HuH-7 (cell line): ENCODE results near the gene EXOC3.

ENCODE experiments used
- DNase-seq: peaks from one replicate; pipeline ENCODE4 v3.0.0; 2011; ENCODE audit warnings: low spot score

EXOC3 gene

DNA sequence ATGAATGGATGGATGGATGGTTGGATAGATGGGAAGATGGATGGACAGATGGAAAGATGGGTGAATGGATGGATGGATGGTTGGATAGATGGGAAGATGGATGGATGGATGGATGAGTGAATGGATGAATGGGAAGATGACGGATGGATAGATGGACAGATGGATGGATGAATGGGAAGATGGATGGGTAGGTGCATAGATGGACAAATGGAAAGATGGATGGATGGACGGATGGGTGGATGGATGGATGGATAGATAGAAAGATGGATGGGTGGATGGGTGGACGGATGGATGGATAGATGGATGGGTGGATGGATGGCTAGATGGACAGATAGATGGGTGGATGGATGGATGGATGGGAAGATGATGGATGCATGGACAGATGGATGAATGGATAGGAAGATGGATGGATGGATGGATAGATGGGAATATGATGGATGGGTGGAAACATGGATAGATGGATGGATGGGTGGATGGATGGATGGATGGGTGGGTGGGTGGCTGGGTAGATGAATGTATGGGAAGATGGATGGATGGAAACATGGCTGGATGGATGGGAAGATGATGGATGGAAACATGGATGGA, 16.5 kb upstream of the EXOC3 start:
- DNase-seq, result no peak

DNA sequence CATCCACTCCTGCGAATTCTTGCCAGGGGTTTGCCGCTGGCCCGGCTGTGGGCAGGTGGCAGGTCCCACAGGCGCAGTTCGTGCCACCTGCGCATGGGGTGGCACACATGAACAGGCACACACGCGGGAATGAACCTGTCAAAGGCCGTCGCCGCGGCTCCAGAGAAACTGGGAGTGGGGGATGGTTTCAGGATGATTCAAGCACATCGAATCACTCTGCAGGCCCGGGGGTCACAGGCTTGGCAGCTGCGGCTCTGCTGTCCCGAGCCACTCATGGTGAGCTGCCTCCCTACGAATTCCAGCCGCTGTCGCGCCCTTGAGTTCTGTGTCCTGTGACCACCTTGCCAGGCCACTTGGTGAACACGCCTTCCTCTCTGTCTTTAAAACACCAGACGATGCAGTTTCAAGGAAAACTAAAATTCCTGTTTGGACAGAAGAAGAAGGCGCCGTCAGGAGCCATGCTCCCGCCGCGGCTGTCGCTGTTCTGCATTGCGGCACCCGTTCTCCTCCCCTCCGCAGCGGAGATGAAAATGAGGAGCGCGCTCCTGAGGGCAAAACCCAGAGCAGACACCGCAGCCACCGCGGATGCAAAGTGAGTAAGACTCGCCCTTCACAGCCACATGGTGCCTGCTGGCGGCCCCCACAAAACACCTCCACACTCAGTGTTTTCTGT, 15.4 kb upstream of the EXOC3 start:
- no peak for DNase-seq

DNA sequence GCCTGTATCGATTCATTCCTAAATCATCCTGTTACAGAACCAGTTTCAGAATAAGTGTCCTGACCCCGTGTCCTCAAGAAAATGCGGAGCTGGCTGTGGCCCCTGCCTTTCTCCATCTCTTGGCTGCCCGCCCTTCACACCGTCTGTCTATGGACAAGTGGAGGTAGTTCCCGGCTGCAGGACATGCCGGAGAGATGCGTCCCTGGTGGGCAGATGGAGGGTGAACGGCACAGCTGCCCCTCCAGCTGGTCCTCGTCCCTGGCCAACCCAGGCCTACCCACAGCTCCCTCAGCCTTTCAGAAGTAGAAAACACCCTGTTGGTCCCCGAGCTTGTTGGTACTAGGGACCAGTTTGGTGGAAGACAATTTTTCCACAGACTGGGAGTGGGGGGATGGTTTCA, 14.8 kb upstream of the EXOC3 start:
- DNase-seq, result no peak

- no peak for DNase-seq
Measured at GRCh38 chr5:428754-429452, 14.1 kb upstream of the EXOC3 start.

DNA sequence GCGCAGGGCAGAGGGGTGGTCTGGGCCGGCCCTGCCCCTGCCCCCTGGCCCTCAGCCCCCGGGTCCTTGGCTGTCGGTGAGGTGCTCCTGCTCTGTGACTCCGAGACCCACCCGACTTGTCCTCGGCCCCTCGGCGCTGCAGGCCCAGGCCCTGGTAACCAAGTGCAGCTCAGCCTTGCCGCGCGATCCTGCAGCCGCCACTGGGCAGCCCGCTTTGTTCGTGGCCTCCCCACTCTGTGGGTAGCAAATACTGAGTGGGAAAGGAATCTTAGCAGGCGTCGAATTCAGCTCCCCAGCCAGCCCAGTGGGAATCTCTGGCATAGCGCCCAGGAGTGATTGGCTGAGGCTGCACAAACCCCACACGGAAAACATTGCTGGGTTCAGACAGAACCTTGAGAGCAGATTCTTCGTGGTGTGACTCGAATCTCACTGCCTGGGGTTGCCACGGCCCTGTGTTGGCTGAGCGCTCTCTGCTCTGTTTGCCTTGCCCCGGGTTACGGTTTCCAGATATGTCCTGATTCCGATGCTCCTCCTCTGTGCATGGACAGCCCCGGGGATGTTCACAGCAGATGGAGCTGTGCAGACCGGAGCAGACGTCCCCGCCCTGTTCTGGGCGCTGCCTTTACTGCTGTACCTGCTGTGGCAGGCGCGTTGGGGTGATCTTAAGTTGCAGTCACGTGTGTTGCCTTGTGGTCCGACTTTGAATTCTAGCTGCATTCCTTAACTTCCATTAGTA, 13.4 kb upstream of the EXOC3 start:
- no peak for DNase-seq

- DNase-seq, result no peak
Measured at GRCh38 chr5:430214-430925, 12.6 kb upstream of the EXOC3 start.

DNA sequence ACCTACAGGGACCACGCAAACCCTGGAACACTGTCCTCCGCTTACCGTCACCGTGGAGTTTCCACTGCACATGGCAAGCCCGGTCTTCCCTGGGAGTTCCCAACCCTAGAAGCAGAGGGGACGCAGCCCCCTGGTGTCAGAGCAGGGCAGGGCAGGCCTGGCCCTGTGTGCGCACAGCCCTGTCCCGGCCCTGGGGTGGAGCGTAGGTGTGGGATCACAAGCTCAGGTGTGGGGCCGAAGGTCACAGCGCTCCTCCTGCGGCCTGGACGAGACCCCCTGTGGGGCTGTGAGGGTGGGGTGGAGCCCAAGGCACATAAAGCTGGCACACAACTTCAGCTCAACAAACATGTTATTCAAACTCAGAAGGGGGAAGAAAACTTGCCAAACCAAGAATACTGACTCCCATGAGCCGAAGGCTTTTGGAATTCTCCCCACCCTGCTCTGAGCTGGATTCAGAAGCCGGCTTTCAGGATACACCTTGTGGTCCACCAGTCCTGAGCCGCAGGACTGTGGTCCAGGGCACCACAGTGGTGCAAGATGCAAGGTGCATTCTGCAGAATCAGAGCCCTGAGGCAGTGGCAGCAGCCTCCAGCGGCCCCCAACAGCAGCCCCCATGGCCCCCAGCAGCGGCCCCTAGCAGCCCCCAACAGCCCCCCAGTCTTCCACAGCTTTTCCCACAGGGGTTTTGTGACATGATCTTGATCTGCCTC, 11.8 kb upstream of the EXOC3 start:
- DNase-seq, result peak; percentile 98

DNA sequence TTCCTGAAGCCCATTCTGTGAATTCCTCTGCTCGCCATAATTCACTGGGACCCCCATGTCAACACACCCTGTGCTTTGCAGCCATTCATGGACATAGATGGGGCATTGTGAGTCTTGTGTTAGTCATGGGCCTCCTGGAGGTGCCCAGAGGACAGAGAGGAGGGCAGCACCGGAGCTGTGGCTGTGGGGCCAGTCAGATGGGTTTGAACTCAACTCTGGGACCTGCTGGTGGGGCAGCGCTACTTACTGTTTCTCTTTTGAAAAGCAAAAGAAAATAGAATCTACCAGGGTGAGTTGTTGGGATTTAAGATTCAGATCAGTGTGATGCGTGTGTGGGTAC, 11.3 kb upstream of the EXOC3 start:
- no peak for DNase-seq

- no peak for DNase-seq
Measured at GRCh38 chr5:432201-432927, 10.6 kb upstream of the EXOC3 start.

DNA sequence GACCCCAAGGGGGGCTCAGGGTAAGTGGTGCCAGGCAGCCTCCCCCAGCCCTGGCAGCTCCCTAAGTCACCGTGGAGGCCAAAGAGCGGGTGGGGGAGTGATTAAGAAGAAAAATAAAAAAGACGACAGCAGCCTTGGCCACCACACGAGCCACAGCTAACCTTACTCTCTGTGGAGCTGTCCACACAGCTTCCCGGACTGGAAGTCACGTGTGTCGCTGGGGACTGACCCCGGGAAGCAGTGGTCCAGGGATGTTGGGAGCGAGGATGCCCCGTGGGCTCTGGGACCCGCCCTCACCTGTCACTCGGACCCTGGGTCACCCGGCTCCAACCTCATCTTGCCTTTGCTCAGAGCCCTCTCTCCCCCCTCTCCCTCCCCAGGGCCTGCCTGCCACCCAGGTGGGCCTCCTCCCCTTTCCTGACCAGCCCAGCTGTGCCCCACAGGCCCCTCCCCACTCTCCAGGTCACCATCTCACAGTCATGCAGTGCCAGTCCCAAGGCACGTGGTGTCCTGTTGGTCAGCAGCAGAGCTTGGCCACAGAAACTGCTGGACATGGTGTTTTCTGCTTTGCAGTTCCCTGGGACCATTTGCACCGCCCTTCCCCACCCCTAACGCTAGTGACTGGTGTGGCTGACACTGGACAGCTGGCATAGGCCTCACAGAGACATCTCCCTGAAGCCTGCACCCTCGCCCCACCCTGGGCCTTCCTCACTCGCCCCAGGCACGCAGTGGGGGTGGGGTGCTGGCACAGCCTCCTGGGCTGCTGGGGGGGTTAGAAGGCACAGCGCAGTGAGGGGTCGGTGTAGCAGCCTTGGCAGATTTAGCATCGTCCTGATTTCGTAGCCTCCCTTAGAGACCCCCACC, 9.8 kb upstream of the EXOC3 start:
- DNase-seq, result no peak

- no peak for DNase-seq
Measured at GRCh38 chr5:433836-434235, 9.1 kb upstream of the EXOC3 start.

- DNase-seq, result no peak
Measured at GRCh38 chr5:434443-435146, 8.4 kb upstream of the EXOC3 start.

DNA sequence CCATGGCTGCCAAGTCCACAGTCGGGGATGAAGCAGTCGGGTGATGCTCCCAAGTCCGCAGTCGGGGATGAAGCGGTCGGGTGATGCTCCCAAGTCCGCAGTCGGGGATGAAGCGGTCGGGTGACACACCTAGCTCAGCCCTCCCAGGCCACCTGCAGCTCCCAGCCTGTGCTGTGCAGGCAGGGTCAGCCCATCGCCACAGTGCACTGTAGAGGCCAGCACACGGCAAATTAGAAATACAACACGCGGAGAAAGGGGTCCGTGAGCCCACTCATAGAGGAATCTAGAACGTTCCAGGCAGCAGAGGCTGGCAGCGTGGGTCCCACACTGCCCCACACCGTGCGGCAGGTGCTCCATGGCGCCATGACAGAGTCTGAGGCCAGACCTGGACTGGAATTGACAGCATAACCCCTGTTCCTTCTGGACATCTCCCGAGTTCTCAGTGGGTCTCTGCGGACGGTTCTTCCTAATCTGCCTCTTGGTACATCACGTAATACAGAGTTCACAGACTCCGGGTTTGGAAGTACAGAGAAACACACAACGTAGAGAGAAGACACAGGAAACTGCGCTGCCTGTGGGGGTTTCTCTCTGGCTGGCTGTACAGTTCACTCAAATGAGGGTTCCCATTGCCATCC, 7.7 kb upstream of the EXOC3 start:
- no peak for DNase-seq

GRCh38 chr5:435961-436640, 6.9 kb upstream of the EXOC3 start:
- DNase-seq, result peak; percentile 64

- DNase-seq, result no peak
Measured at GRCh38 chr5:436641-436975, 6.4 kb upstream of the EXOC3 start.

DNA sequence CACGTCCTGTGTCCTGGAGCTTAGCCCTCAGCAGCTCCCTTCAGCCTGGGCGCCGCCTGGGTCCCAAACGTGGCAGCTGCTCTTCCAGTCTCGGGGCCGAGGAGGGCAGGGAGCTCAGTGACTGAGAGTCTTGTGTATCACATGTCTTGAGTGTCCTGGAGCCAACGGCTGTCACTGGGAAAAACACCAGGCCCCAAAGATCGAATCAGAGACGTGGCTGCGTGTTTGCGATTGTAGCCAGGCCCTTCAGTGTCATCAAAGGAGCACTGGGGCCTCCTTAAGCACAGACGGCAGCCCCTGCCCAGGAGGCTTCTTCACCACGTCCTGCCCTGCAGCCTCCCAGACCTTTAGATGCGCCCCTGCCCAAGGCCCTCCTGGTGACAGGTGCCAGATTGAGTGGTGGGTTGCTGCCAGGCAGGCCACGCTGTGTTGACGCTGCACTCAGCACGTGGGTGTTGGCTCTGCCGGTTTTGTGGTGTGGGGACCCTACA, 5.7 kb upstream of the EXOC3 start:
- no peak for DNase-seq

DNA sequence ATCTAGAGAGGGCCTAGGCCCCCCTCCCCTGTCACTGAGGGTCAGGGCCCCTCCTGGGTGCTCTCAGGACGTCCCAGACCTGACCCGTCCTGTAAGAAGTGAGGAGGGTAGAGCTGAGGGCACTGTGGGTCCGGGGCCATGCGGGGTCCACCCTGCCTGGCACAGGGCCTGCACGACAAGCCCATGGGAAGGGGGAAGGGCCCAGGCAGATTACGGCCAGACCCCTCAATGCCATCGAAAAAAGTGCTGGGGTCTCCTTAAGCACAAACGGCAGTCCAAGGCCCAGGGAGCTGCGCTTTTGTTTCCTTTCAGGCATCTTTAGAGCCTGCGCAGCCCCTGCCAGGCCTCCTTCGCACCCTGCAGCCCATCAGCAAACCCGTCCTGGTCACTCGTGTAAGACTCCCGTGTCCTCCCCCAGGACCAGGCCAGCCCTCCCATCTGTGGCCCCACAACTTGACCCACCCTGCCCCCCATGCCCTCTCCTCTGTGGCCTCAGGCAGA, 4.4 kb upstream of the EXOC3 start:
- DNase-seq, result no peak

- no peak for DNase-seq
Measured at GRCh38 chr5:439181-439580, 3.8 kb upstream of the EXOC3 start.
